ENCODE results near the gene MDGA2. TPM values are rescaled to one million over a fixed set of nuclear protein-coding genes. Genes with fewer than 3 reads are reported as not detected.

The MDGA2 gene
- total RNA-seq, 2 donors from 2014 or later, result not detected

GRCh38 chr14:47235619-47236018, 439.8 kb downstream of the MDGA2 start:
- no peaks in the 10 kb centered on the region for H3K36me3 ChIP-seq
- H3K4me3 ChIP-seq, result no peak overlapping the region
- TF ChIP-seq CTCF (IDR thresholded peaks at IDR 0.05), result no peak
- H3K27me3 ChIP-seq, result no peaks in the 10 kb centered on the region
- DNase-seq, result no peak
- H3K27ac ChIP-seq, result no peak overlapping the region
- no peaks in the 10 kb centered on the region for H3K9me3 ChIP-seq
- intact Hi-C loops (cut with DNase I), result no loop called here
- no peak overlapping the region for H3K9ac ChIP-seq (ENCODE audit: low read depth in 2 of 2, low read length in 2 of 2)
- H3K4me1 ChIP-seq, result no peaks in the 10 kb centered on the region

- Histone ChIP-seq H3K9me3 (no peaks in the 10 kb centered on the region), H3K27ac (no peak overlapping the region), H3K9ac (ENCODE audit: low read depth in 2 of 2, low read length in 2 of 2) (no peak overlapping the region), H3K36me3 (no peaks in the 10 kb centered on the region), H3K4me1 (no peaks in the 10 kb centered on the region), H3K27me3 (no peaks in the 10 kb centered on the region), H3K4me3 (no peak overlapping the region)
- DNase-seq, result no peak
- intact Hi-C loops (cut with DNase I), result no loop called here
- TF ChIP-seq CTCF (IDR thresholded peaks at IDR 0.05), result no peak
Measured at GRCh38 chr14:47226877-47227520, 448.4 kb downstream of the MDGA2 start.

- no peak overlapping the region for H3K27ac ChIP-seq
- H3K27me3 ChIP-seq, result no peaks in the 10 kb centered on the region
- no peak overlapping the region for H3K9ac ChIP-seq (ENCODE audit: low read depth in 2 of 2, low read length in 2 of 2)
- DNase-seq, result no peak
- no peaks in the 10 kb centered on the region for H3K4me1 ChIP-seq
- no peak for TF ChIP-seq CTCF (IDR thresholded peaks at IDR 0.05)
- H3K9me3 ChIP-seq, result no peaks in the 10 kb centered on the region
- intact Hi-C loops (cut with DNase I), result no loop called here
- no peaks in the 10 kb centered on the region for H3K36me3 ChIP-seq
- H3K4me3 ChIP-seq, result no peak overlapping the region
Measured at GRCh38 chr14:47223656-47224055, 451.7 kb downstream of the MDGA2 start.

- no peak for TF ChIP-seq CTCF (IDR thresholded peaks at IDR 0.05)
- intact Hi-C loops (cut with DNase I), result no loop called here
- Histone ChIP-seq H3K27me3 (no peaks in the 10 kb centered on the region), H3K9me3 (no peaks in the 10 kb centered on the region), H3K4me1 (no peaks in the 10 kb centered on the region), H3K27ac (no peak overlapping the region), H3K9ac (ENCODE audit: low read depth in 2 of 2, low read length in 2 of 2) (no peak overlapping the region), H3K36me3 (no peaks in the 10 kb centered on the region), H3K4me3 (no peak overlapping the region)
- no peak for DNase-seq
Measured at GRCh38 chr14:47220096-47220495, 455.3 kb downstream of the MDGA2 start.

- no peak overlapping the region for H3K4me3 ChIP-seq
- intact Hi-C loops (cut with DNase I), result no loop called here
- no peaks in the 10 kb centered on the region for H3K27me3 ChIP-seq
- DNase-seq, result no peak
- H3K9ac ChIP-seq (ENCODE audit: low read depth in 2 of 2, low read length in 2 of 2), result no peak overlapping the region
- no peaks in the 10 kb centered on the region for H3K36me3 ChIP-seq
- TF ChIP-seq CTCF (IDR thresholded peaks at IDR 0.05), result no peak
- H3K9me3 ChIP-seq, result no peaks in the 10 kb centered on the region
- H3K27ac ChIP-seq, result no peak overlapping the region
- H3K4me1 ChIP-seq, result no peaks in the 10 kb centered on the region
Measured at GRCh38 chr14:47211263-47211662, 464.1 kb downstream of the MDGA2 start.
